ENCODE results near the gene HSD17B3.

The HSD17B3 gene

GRCh38 chr9:96202971-96203780, 98.8 kb downstream of the HSD17B3 start:
- TF ChIP-seq, protein P1, sequence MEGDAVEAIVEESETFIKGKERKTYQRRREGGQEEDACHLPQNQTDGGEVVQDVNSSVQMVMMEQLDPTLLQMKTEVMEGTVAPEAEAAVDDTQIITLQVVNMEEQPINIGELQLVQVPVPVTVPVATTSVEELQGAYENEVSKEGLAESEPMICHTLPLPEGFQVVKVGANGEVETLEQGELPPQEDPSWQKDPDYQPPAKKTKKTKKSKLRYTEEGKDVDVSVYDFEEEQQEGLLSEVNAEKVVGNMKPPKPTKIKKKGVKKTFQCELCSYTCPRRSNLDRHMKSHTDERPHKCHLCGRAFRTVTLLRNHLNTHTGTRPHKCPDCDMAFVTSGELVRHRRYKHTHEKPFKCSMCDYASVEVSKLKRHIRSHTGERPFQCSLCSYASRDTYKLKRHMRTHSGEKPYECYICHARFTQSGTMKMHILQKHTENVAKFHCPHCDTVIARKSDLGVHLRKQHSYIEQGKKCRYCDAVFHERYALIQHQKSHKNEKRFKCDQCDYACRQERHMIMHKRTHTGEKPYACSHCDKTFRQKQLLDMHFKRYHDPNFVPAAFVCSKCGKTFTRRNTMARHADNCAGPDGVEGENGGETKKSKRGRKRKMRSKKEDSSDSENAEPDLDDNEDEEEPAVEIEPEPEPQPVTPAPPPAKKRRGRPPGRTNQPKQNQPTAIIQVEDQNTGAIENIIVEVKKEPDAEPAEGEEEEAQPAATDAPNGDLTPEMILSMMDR (IDR thresholded peaks at IDR 0.05; ENCODE audit: low read depth, low read length), result no peak
- no peak overlapping the region for H3K4me3 ChIP-seq (replicated peaks in 1 of 2; ENCODE audit: low read depth in 2 of 2, low read length in 2 of 2)
- no peak for DNase-seq (ENCODE audit: low read depth in 2 of 2)

DNA sequence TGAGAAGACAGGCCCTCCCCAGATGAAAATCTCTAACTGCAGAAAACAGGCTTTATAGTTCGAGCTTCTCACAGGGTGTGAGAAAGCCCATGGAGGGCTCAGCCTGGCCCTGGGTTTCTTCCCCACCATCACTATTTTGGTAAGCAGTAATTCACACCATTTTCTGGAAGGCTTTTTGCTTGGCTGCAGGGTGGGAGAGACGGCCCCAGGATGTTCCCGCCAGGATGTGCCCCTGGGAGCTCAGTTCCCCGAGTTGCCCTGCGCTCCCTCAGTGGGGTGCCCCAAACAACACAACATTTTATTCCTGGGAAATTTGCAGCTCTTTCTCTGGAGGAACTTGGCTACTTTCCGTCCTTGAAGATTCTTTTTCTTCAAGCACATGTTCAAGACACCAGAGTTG, 100.8 kb downstream of the HSD17B3 start:
- H3K4me3 ChIP-seq (replicated peaks in 1 of 2; ENCODE audit: low read depth in 2 of 2, low read length in 2 of 2), result no peak overlapping the region
- DNase-seq (ENCODE audit: low read depth in 2 of 2), result no peak
- TF ChIP-seq, protein P1 (IDR thresholded peaks at IDR 0.05; ENCODE audit: low read depth, low read length), result no peak

DNA sequence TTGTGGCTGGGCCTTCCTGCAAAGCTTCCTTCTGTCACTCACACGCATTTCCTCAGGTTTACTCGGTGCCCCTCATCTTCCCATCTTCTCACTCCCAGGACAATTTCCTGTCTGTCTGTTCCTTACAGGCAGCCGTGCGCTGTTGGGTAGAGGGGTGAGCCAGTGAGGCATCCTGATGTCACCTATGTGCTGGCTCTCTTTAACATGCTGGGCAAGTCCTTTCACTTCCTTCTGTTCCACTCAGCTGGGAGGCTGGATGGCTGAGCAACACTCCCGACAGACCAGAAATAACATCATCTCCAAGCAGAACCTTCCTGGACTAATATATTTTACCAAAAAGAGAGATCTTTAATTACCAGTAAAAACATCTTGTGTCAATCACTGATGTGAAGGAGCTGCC, 103.0 kb downstream of the HSD17B3 start:
- no peak for DNase-seq (ENCODE audit: low read depth in 2 of 2)
- no peak overlapping the region for H3K4me3 ChIP-seq (replicated peaks in 1 of 2; ENCODE audit: low read depth in 2 of 2, low read length in 2 of 2)
- TF ChIP-seq, protein P1 (IDR thresholded peaks at IDR 0.05; ENCODE audit: low read depth, low read length), result no peak

DNA sequence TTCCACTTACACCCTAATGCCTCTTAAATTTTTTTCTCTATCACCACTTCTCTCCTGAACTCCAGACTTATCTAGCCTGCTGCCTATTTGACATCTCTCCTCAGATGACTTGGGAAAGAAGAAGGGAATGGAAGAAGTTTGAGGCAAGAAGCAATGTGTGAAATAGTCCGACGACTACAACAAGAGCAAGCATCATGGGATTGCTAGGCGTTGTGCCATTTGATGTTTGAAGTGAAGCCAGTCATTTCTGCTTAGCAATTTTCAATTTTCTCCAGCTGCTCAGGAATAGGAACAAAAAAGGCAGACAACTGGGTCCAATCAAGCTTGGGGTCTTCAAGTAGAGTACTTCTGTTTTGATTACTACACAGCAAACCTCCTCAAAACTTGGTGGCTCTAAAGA, 106.4 kb downstream of the HSD17B3 start:
- DNase-seq (ENCODE audit: low read depth in 2 of 2), result no peak
- TF ChIP-seq, protein P1 (IDR thresholded peaks at IDR 0.05; ENCODE audit: low read depth, low read length), result no peak
- H3K4me3 ChIP-seq (replicated peaks in 1 of 2; ENCODE audit: low read depth in 2 of 2, low read length in 2 of 2), result no peak overlapping the region

- no peak overlapping the region for H3K4me3 ChIP-seq (replicated peaks in 1 of 2; ENCODE audit: low read depth in 2 of 2, low read length in 2 of 2)
- TF ChIP-seq, protein P1 (IDR thresholded peaks at IDR 0.05; ENCODE audit: low read depth, low read length), result no peak
- no peak for DNase-seq (ENCODE audit: low read depth in 2 of 2)
Measured at GRCh38 chr9:96193236-96193755, 108.7 kb downstream of the HSD17B3 start.

GRCh38 chr9:96192710-96193109, 109.3 kb downstream of the HSD17B3 start:
- DNase-seq (ENCODE audit: low read depth in 2 of 2), result no peak
- H3K4me3 ChIP-seq (replicated peaks in 1 of 2; ENCODE audit: low read depth in 2 of 2, low read length in 2 of 2), result no peak overlapping the region
- TF ChIP-seq, protein P1 (IDR thresholded peaks at IDR 0.05; ENCODE audit: low read depth, low read length), result no peak

Data from cardiac fibroblast (primary cell).